ENCODE data around the gene KRTAP5-1. TPM values are rescaled to one million over a fixed set of nuclear protein-coding genes. Genes with fewer than 3 reads are reported as not detected.
"Not testable (repeated sequence)": the region's sequence is repeated elsewhere in the genome, so short reads cannot be mapped to it uniquely, and the experiment has no call there.

Gene KRTAP5-1
- total RNA-seq, 1 donor from 2014 or later: not detected

- intact Hi-C loops (cut with micrococcal nuclease): not testable (repeated sequence)
Observed at GRCh38 chr11:1601663-1602062, 16.6 kb upstream of the KRTAP5-1 start.

- intact Hi-C loops (cut with micrococcal nuclease): no loop called here
Observed at GRCh38 chr11:1600626-1601025, 15.5 kb upstream of the KRTAP5-1 start.

GRCh38 chr11:1598816-1599215, 13.7 kb upstream of the KRTAP5-1 start:
- intact Hi-C loops (cut with micrococcal nuclease): no loop called here

GRCh38 chr11:1598406-1598805, 13.3 kb upstream of the KRTAP5-1 start:
- intact Hi-C loops (cut with micrococcal nuclease): not testable (repeated sequence)

GRCh38 chr11:1597994-1598380, 12.9 kb upstream of the KRTAP5-1 start, which contains the start of gene KRTAP5-2:
KRTAP5-2 (minus strand) TSS chr11:1598294; CDS start chr11:1598250, 44 bp downstream.
- intact Hi-C loops (cut with micrococcal nuclease): no loop called here

- intact Hi-C loops (cut with micrococcal nuclease): no loop called here
Observed at GRCh38 chr11:1597331-1597993, 12.4 kb upstream of the KRTAP5-1 start.

GRCh38 chr11:1596576-1597121, 11.6 kb upstream of the KRTAP5-1 start:
- intact Hi-C loops (cut with micrococcal nuclease): not testable (repeated sequence)

GRCh38 chr11:1595994-1596575, 11.0 kb upstream of the KRTAP5-1 start:
- intact Hi-C loops (cut with micrococcal nuclease): not testable (repeated sequence)

GRCh38 chr11:1592628-1593027, 7.5 kb upstream of the KRTAP5-1 start:
- intact Hi-C loops (cut with micrococcal nuclease): no loop called here

- intact Hi-C loops (cut with micrococcal nuclease): no loop called here
Observed at GRCh38 chr11:1589996-1590395, 4.9 kb upstream of the KRTAP5-1 start.

- intact Hi-C loops (cut with micrococcal nuclease): not testable (repeated sequence)
Observed at GRCh38 chr11:1589191-1589963, 4.3 kb upstream of the KRTAP5-1 start.

GRCh38 chr11:1586699-1587098, 1.6 kb upstream of the KRTAP5-1 start:
- intact Hi-C loops (cut with micrococcal nuclease): no loop called here

- intact Hi-C loops (cut with micrococcal nuclease): not testable (repeated sequence)
Observed at GRCh38 chr11:1582909-1583308, 2.2 kb downstream of the KRTAP5-1 start.

GRCh38 chr11:1581976-1582375, 3.1 kb downstream of the KRTAP5-1 start:
- intact Hi-C loops (cut with micrococcal nuclease): no loop called here

GRCh38 chr11:1576825-1577224, 8.3 kb downstream of the KRTAP5-1 start:
- intact Hi-C loops (cut with micrococcal nuclease): no loop called here

GRCh38 chr11:1575756-1576155, 9.3 kb downstream of the KRTAP5-1 start:
- intact Hi-C loops (cut with micrococcal nuclease): not testable (repeated sequence)

- intact Hi-C loops (cut with micrococcal nuclease): loop anchor here (1.0 to 5.0 kb wide), 3 partner anchors 193 to 372 kb away; no protein-coding TSS in a partner anchor
Observed at GRCh38 chr11:1574933-1575242, 10.2 kb downstream of the KRTAP5-1 start.

GRCh38 chr11:1574238-1574932, 10.7 kb downstream of the KRTAP5-1 start:
- intact Hi-C loops (cut with micrococcal nuclease): loop anchor here (1.0 to 5.0 kb wide), 3 partner anchors 192 to 371 kb away; no protein-coding TSS in a partner anchor

GRCh38 chr11:1573903-1574237, 11.2 kb downstream of the KRTAP5-1 start:
- intact Hi-C loops (cut with micrococcal nuclease): loop anchor here (1.0 to 5.0 kb wide), 3 partner anchors 192 to 371 kb away; no protein-coding TSS in a partner anchor

- intact Hi-C loops (cut with micrococcal nuclease): loop anchor here (5.0 kb wide), 2 partner anchors 191 to 236 kb away; no protein-coding TSS in a partner anchor
Observed at GRCh38 chr11:1573077-1573902, 11.8 kb downstream of the KRTAP5-1 start.

Data from T-helper 2 cell treated with Interferon-gamma antibody and Interleukin-4, amounts not matched to agents 100 ng/mL and 5 ng/mL, for 36 hours (primary cell).